ENCODE data around the gene CEP20.

Gene CEP20

DNA sequence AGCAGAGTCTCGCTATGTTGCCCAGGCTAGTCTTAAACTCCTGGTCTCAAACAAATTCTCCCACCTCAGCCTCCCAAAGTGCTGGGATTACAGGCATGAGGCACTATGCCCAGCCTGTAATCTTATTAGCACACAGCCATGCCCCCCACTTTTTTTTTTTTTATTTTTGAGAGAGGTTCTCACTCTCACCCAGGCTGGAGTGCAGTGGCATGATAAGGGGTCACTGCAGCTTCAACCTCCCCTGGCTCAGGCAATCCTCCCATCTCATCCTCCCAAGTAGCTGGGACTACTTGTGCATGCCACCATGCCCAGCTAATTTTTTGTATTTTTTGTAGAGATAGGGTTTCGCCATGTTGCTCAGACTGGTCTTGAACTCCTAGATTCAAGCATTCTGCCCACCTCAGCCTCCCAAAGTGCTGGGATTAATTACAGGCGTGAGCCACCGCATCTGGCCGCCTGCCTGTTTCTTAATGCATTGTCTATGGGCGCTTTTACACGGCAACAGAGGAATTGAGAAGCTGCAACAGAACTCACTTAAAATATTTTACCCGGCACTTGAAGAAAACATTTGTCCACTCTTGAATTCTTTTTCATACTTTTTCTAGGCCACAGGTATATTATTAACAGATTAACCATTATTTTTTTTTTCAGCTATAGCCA lies 8.8 kb upstream of the CEP20 start:
- DNase-seq, result no peak

DNA sequence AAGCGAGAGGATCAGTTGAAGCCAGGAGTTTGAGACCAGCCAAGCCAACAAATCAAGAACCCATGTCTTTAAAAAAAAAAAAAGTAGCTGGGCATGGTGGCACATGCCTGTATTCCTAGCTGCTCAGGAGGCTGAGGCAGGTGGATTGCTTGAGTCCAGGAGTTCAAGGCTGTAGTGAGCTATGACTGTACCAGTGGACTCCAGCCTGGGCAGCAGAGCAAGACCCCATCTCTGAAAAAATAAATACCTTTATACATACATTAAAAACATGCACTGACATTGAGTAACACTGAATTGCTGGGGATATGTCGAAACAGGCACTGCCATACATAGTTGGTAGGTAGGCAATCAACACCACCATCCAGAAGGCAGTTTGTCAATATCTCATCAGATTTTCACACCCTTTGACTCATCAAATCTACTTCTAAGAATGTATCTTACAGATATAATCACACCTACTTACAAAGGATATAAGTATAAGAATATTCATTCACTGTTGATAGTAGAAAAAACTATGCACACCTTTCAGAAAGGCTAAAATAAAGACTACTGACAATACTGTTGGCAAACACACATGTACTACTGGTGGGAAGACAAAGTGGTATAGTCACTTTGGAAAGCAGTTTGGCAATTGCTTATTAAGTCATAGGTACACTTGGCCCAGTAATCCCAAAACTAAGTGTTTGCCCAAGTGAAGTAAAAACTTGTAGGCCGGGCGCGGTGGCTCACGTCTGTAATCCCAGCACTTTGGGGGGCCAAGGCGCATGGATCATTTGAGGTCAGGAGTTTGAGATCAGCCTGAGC lies 6.4 kb upstream of the CEP20 start:
- no peak for DNase-seq

DNA sequence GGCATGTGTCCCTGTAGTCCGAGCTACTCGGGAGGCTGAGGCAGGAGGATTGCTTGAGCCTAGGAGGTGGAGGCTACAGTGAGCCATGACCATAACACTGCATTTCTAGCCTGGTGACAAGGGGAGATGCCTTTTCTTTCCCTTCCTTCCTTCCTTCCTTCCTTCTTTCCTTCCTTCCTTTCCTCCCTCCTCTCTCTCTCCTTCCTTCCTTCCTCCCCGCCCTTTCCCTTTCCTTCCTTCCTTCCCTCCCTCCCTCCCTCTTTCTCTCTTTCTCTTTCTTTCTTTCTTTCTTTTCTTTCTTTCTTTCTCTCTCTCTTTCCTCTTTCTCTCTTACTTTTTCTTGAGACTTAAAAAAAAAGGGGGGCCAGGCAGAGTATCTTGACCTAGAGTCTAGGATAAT lies 3.1 kb upstream of the CEP20 start:
- no peak for DNase-seq

DNA sequence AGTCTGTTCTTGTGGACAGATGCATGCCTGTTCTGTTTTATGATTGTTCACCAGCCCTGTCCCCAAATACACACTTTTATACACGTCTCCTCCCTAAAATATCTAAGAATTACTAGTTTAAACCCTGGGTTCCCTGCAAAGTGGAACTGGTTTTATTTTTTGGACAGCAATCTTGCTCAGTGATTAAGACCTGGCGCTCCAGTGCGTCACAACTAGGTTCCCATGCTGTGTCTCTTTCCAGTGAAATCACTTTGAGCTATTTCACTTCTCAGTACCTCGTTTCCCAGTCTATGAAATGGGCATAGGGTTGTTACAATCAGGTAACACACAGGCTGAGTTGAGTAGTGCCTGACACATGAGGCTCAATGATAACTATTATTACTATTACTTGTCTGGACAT lies 1.1 kb downstream of the CEP20 start:
- no peak for DNase-seq

DNA sequence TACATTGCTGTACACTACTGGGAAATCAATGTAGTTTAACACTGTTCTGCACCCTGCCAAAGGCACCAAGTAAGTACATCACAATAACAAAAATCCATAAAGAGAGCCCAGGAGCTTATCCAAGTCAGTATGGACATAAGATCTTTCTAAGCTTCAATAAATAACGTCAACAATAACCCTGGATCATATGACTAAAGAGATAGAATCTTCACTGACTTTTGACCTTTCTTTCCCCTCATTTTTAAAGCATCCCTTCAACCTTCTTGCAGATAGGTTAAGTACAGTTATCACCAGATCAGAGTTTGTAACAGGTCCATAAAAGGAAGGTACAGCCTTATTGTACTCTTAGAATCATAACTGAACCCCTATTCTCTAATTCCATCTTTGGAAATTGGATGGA lies 2.3 kb downstream of the CEP20 start:
- no peak for DNase-seq

DNA sequence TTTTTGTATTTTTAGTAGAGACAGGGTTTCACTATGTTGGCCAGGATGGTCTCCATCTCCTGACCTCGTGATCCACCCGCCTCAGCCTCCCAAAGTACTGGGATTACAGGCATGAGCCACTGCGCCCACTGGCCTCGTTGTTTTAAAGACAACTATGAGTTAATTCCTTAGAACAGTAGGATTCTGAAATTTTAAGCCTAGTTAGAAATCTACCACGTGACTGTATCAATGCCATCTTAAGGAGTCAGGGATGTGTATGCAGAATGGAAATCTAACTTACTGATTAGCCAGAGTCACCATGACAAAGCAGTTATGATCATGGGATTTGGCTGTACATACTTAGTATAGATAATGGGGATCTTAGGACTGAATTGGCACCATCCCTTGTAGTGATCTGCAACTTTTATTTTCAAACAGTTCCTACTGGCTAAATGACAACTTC lies 2.8 kb downstream of the CEP20 start:
- DNase-seq, result no peak

DNA sequence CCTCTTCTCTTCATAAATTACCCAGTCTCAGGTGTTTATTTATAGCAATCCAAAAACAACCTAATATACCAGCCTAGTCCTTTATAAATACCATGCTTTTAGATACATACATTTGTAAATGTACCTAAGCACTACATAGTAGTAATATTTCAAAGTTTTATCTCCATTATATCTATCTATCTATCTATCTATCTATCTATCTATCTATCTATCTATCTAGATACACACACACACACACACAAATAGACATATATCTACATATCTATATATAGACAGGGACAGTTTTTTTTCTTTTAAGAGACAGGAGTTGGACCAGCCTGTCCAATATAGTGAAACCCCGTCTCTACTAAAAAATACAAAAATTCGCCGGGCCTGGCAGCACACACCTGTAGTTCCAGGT lies 5.8 kb downstream of the CEP20 start:
- DNase-seq, result no peak

DNA sequence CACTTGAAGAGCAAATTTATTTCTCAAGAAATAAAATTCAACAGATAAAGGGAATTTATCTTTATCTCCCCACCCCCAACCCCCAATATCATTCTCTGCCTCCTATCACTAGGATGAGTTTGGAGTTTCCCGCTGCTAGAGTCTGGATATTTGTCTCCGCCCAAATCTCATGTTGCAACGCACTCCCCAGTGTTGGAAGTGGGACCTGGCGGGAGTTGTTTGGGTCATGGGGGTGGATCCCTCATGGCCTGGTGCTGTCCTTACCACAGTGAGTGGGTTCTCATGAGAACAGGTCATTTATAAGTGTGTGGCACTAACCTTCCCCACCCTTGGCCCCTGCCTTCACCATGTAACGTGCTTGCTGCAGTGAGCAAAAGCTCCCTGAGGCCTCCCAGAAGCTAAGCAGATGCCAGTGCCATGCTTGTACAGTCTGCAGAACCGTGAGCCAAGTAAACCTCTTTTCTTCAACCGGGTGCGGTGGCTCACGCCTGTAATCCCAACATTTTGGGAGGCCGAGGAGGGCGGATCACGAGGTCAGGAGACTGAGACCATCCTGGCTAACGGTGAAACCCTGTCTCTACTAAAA lies 6.5 kb downstream of the CEP20 start:
- no peak for DNase-seq

DNA sequence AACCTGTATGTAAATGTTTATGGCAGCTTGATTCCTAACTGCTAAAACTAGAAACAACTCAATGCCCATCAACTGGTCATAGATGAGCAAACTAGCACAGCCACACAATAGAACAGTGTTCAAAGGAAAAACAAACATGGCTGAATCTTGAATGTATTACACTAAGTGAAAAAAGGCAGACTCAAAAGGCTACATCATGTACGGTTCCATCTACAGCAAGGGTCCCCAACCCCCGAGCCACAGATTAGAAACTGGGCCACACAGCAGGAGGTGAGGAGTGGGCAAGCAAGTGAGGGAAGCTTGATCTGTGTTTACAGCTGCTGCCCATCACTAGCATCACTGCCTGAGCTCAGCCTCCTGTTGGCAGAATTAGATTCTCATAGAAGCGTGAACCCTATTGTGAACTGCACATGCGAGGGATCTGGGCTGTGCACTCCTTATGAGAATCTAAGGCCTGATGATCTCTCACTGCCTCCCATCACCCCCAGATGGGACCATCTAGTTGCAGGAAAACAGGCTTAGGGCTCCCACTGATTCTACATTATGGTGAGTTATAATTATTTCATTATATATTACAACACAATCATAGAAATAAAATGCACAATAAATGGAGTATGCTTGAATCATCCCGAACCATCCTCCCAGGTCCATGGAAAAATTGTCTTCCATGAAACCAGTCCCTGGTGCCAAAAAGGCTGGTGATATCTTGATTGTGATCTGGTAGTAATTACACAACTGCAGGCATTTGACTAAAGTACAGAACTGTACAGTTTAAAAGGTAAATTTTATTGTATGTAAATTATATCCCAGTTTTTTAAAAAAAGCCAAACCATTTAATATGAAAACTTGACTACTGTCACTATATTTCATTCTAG lies 7.7 kb downstream of the CEP20 start:
- DNase-seq, result no peak

DNA sequence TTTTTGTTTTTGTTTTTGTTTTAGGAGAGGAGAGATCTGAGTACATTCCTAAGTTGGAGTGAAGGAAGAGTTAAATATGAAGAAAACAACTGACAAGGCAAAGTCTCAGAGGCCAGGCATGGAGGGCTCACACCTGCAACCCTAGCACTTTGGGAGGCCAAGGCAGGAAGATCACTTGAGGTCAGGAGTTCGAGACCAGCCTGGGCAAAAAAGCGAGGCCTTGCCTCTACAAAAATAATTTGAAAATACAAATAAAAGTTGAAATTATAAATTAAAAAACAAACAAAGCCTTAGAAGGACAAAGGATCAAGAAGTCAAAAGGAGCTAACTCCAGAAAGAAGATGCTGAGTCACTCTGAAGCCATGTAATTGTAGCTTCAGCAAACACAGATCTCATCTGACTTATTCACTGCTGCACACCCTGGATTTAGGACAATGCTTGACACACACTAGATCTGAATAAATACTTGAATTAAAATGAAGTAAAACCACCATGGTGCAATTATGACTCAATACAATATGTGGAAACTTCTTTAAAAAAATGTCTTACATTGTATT lies 9.1 kb downstream of the CEP20 start:
- no peak for DNase-seq

DNA sequence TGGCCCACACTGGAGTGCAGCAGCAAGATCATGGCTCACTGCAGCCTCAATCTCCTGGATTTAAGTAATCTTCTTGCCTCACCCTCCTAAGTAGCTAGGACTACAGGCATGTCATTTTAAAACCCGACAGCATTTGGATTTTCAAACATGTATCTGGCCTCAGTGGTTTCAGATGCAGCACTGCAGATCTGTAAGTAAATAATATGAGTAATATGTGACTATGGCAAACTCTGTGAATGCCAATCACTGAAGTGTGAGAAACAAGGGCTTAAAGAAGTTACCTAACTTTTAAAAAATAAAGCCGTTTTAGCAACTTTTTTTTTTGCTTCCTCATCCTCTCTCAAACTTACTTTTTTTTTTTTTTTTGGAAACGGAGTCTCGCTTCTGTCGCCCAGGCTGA lies 11.9 kb downstream of the CEP20 start:
- DNase-seq, result no peak

DNA sequence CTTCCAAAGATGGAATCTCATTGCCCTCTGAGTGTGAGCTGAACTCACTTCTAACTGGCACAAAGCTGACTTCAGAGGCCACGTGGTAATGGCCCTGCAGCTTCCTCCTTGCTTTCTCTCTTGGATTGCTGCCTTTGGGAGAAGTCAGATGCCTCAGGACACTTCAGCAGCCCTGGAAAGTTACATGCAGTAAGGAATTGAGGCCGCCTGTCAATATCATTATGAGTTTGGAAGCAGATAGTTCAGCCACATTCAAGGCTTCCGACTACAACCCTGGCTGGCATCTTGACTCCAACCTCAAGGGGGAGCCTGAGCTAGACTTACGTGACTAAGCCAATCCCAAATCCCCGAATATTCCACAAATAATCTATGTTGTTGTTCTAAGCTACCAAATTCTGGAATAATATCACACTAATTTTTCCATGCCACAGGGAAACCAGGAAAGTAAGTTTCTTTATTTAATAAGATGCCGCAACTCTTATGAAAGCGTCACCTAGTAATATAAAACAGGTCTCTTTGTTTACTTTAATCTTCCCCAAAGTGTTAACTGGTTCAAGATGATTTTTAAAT lies 13.6 kb downstream of the CEP20 start:
- DNase-seq, result no peak

DNA sequence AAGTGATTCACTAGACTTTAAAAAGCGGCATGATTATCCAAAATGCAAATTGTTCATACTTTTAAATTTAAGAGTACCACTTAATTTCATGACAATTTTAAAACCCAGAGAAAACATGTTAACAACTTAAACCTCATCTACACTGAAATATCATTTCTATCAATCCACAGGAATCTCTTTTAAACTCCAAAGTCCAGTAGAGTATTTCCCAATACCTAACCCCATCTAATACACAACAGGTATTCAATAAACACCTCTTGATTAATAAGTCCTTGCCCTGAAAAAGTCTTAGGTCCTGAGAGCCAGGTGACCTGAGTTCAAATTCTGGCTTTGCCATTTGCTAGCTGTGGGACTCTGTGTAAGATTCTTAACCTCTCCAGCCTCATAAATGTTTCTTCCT lies 14.7 kb downstream of the CEP20 start:
- DNase-seq, result no peak

DNA sequence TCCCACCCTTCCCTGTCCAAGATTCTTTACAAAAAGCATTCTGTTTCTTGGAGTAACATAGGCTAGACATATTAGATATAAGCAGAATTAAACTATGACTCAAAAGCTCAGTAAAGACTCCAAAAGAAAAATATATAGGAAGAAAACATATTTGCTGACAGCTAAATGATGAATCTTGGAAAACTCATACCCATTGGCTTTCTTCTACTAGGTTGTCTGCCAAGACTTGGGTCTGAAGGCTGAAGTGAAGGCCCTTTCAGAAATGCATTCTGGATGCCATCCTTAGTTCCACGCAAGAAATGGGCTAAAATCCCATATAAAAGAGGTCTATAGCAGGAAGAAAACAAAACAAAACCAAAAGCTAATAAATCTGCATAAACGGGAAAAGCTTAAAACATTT lies 15.1 kb downstream of the CEP20 start:
- DNase-seq, result no peak

DNA sequence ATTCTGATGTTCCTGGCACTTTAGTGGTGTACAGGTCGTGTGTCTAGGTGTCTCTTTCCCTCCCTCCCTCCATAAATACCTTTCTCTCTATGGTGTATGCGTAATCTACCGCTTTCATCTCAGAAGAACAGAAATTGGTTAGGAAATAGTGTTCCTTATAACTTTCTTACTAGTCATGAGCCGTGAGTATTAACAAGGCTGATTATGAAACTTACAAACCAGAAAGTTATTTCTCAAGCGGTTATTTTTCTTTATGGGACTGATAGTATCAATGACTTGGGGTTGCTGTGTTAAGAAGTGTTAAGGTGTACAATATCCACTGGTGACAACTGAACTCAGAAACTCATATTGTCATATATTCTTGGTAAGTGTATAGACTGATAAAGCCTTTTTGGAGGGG lies 18.4 kb downstream of the CEP20 start:
- no peak for DNase-seq

DNA sequence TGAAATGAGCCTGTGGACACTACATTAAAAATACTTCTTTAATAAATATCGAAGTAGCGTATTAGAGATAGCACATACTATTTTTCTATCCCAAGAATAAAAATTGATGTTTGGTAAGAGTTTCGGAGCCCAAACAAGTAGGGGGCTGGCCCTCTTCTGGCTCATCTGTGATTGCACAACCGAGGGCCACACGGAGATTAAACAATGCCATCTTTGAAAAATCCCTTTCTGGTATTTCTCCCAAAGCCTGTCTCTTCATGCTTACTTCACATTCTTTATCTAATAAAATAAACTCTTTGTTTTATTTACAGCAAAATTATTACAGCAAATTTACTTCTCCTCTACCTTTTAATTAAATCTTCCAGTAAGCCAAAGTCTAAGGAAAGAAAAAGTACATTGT lies 22.0 kb downstream of the CEP20 start:
- no peak for DNase-seq

DNA sequence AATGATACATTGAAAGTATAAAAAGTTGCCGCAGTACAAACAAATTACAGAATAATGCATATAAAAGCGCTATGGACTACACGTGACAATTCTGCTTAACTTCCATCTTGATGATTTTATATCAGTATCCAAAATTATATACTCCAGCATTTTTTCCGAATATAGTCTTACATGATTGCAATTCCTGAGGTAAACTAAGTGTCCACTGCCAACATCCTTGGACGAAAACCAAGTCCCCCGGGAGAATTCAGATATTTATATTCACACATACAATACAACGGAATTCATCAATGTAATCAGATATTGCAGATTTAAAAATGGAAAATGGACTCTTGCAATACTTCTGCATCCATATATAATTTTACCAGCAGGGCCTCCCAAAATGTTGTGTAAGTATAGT lies 22.7 kb downstream of the CEP20 start:
- no peak for DNase-seq

DNA sequence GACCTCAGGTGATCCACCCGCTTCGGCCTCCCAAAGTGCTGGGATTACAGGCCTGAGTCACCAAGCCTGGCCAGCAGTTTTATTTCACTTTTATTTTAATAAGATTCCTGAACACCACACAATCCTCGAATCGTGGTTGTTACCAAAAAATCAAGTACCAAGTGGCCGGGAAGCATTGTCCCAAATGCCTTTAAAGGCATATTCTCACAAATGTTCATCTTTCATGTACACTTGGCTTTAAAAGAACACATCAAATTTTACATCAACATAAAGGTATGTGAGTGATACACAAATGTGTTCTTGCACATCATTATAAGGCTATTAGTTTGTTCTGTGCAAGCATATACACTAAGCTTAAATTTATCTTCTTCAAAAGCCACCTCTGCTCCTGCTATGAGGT lies 23.5 kb downstream of the CEP20 start:
- no peak for DNase-seq

DNA sequence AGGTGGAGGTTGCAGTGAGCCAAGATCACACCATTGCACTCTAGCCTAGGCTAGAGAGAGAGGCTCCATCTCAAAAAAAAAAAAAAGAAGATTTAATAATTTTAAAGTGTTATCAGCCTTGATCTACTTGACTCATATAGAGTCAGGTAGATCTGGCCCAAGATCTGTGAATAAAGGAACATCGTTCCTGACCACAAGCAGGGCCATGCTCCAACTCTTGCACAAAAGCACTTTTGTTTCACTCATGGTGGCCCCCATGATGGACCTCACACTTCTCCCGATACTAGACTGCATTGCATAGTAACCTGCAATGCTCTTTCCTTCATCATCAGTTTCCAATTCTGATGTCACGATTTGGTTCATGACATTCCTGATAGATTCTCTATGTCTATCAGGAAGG lies 26.4 kb downstream of the CEP20 start:
- DNase-seq, result no peak

DNA sequence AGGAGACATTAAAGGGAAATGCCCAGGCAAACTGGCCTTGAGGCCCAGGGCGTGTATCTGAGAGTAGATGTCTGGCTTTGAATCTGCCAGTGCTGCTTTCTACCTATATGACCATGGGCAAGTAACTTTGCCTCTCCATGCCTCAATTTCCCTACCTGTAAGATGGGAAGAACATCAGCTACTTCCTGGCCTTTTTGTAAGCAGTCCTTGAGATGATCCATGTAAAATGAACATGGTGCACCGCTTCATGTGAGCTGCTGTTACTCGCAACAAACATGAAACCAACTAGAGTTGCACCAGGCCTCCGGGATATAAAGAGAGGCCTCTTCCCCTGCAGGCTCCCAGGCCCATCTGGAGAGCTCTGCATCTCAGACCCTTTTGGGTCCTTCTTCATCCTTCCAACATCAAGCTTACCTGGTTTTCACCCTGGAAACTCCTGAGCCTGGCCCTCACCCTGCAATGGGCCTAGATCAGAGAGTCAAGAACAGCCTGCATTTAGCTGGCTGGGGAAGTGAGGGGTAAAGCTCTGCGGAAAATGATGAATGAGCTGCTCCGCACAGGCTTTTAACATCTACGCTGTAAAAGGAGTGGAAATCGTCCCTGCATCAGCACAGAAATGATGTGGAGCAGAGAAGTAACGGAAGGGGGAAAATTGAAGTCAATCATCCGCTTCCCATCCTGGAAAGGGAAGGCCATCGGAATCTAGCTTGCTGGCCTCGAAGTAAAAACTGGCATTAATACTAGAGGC lies 29.3 kb downstream of the CEP20 start:
- DNase-seq, result no peak

DNA sequence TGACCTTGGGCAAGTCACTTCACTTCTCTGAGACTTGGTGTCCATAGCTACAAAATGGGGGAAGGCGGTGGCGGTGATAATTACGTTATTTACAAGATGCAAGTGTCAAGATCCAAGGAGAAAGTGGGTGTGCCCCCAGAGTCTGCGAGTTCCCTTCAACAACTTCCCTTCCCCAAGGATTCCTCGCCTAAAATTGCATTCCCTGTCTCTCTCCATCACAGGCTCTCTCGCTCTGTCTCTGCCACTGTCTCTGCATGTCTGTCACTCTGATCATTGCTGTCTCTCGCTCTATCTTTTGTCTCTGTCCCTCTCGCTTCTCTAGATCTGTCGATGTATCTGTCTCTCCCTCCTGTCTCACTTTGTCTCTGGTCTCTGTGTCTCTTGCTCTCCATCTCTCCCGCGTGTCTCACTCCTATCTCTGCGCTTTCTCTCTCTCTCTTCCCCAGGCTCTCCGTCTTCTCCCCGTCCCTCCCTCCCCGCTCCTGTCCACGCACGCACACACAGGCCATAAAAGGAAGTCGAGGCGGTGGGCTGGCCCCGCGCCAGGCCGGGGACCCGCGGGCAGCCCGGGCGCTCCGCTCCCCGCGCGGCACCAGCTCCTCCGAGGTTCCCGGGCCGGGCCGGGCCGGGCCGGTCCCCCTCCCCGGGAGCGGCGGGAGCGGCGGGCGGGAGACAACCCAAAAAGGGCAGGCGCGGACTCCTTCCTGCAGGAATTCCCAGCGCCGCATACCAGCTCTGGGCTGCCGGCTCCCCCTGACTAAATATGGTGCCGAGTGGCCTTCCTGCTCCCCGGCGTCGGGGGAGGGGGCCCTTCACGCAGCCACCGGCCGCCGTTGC lies 30.5 kb downstream of the CEP20 start:
- DNase-seq, result no peak
